Subcutaneous abdominal adipose tissue (tissue), 5 donors: Measurements from ENCODE around the gene IFITM1.

Source experiments
- H3K27ac ChIP-seq: one replicate; pipeline ENCODE4 v1.7.0; 2013; ENCODE audit warnings: low read depth, mild to moderate bottlenecking, inconsistent platforms, low read length, moderate library complexity
- H3K27me3 ChIP-seq, 5 donors: one replicate each; pipeline ENCODE4 v1.7.0; 2013; ENCODE audit warnings: low read length in 5 of 5, inconsistent platforms in 1 of 5; ENCODE audit not compliant: control insufficient read depth in 5 of 5, insufficient read depth in 4 of 5
- H3K36me3 ChIP-seq, 5 donors: one replicate each; pipeline ENCODE4 v1.7.0; 2013; ENCODE audit warnings: low read length in 5 of 5; ENCODE audit not compliant: control insufficient read depth in 5 of 5, insufficient read depth in 5 of 5
- H3K4me1 ChIP-seq, 5 donors: one replicate each; pipeline ENCODE4 v1.7.0; 2013; ENCODE audit warnings: low read length in 5 of 5, mild to moderate bottlenecking in 3 of 5, moderate library complexity in 1 of 5; ENCODE audit not compliant: control insufficient read depth in 5 of 5, insufficient read depth in 5 of 5
- H3K4me3 ChIP-seq, 5 donors: one replicate each; pipeline ENCODE4 v1.7.0; 2013; ENCODE audit warnings: low read length in 5 of 5, low read depth in 1 of 5
- H3K9ac ChIP-seq, 5 donors: one replicate each; pipeline ENCODE4 v1.7.0; 2013; ENCODE audit warnings: low read length in 5 of 5, mild to moderate bottlenecking in 4 of 5, moderate library complexity in 3 of 5
- H3K9me3 ChIP-seq, 5 donors: one replicate each; pipeline ENCODE4 v1.7.0; 2013; ENCODE audit warnings: low read length in 5 of 5; ENCODE audit not compliant: control insufficient read depth in 5 of 5
- donor health status: healthy.
- donor health status: healthy.
- donor health status: healthy.
- donor health status: healthy.
- donor health status: healthy.

The IFITM1 gene

GRCh38 chr11:363948-364761 is 50.3 kb downstream of the IFITM1 start:
- H3K27me3 ChIP-seq: peaks cover 28 to 53% (median 43%) of the 10 kb centered on the region in 5 donors
- peaks cover 0 to 7% (median 6%) of the 10 kb centered on the region in 5 donors for H3K4me1 ChIP-seq

More at GRCh38 chr11:363948-364761, 50.3 kb downstream of the IFITM1 start:
- Histone ChIP-seq H3K36me3 (no peaks in the 10 kb centered on the region), H3K9me3 (peaks cover 2 to 8% (median 4%) of the 10 kb centered on the region in 5 donors), H3K27ac (no peak overlapping the region), H3K9ac (no peak overlapping the region), H3K4me3 (no peak overlapping the region)
